Measurements from ENCODE around the gene ARHGAP11A. TPM values are rescaled to one million over a fixed set of nuclear protein-coding genes. Genes with fewer than 3 reads are reported as not detected.
A peak's percentile ranks its signal among the peaks of the same experiment; 100 is the strongest.
"Not testable (repeated sequence)": the region's sequence is repeated elsewhere in the genome, so short reads cannot be mapped to it uniquely, and the experiment has no call there.

The ARHGAP11A gene, protein sequence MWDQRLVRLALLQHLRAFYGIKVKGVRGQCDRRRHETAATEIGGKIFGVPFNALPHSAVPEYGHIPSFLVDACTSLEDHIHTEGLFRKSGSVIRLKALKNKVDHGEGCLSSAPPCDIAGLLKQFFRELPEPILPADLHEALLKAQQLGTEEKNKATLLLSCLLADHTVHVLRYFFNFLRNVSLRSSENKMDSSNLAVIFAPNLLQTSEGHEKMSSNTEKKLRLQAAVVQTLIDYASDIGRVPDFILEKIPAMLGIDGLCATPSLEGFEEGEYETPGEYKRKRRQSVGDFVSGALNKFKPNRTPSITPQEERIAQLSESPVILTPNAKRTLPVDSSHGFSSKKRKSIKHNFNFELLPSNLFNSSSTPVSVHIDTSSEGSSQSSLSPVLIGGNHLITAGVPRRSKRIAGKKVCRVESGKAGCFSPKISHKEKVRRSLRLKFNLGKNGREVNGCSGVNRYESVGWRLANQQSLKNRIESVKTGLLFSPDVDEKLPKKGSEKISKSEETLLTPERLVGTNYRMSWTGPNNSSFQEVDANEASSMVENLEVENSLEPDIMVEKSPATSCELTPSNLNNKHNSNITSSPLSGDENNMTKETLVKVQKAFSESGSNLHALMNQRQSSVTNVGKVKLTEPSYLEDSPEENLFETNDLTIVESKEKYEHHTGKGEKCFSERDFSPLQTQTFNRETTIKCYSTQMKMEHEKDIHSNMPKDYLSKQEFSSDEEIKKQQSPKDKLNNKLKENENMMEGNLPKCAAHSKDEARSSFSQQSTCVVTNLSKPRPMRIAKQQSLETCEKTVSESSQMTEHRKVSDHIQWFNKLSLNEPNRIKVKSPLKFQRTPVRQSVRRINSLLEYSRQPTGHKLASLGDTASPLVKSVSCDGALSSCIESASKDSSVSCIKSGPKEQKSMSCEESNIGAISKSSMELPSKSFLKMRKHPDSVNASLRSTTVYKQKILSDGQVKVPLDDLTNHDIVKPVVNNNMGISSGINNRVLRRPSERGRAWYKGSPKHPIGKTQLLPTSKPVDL
- total RNA-seq (1 to 10 TPM; 2.7 to 8.5 TPM), polyA plus RNA-seq (1 to 10 TPM; 1.4 to 2.0 TPM)
- long read RNA-seq, donor 1, full-length matches to known transcripts = 3 of 9 reads
- long read RNA-seq, donor 1, partial matches to known transcripts = 6 of 9 reads
- long read RNA-seq, donor 1, other reads (novel, unspliced or antisense) = 0 of 9 reads
- long read RNA-seq, donor 2 = 0 reads
- long read RNA-seq, donor 3 = 0 reads
- long read RNA-seq, donor 4, partial matches to known transcripts = 6 of 6 reads
- long read RNA-seq, donor 4, other reads (novel, unspliced or antisense) = 0 of 6 reads
- long read RNA-seq, donor 5 = 0 reads

DNA sequence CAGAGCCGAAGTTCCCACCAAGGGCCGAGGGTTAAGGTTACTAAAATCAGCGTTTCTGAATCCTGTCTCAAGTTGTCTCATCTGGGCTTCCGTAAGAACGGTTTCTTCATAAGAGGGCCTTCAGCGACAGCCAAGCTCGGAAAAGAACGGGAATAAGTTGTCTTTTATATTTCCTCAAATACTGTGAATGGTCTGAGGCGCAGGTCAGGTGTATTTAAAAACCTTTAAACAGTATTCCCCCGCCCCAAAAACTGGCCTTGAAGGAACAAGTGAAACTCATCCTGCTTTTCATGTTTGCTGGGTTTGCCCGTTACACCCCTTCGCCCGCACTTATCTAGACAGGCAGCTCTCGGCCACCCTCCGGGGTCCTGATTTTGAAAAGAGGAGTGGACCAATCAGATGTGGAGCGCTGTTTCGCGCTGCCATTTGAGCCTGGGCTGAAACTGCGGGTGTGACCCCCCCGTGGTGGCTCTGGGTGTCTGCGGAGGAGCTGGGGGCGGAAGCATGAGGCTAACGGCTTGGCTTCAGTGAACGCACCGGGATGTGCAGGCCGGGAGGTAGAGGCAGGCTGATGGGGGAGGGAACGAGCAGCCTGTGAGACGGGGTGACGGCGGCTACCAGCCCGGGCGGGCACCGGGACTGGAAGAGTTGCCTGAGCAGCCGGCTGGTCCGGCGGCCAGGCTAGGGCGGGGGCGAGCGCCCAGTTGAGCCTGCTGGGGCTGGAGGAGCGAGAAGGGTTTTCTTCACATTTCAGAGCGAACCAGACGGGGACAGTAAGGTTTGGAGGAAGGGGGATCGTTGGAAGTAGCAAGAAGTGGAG lies at the start of gene ARHGAP11A:
TSS of gene ARHGAP11A (plus strand) at position 454 of the 820 bp plus-strand sequence. CDS start 708 bp downstream, outside the sequence.
- 0 to 1% methylated on average over 23 to 31 of the region's 43 CpGs for WGBS, 2 donors
- peak within 1 kb of the TSS; percentile 37 to 65 for H3K9ac ChIP-seq (ENCODE audit: insufficient read depth in 1 of 2, low read length in 2 of 2)
- H3K4me3 ChIP-seq = peak within 1 kb of the TSS; percentile 44
- not testable (repeated sequence) for H3K27me3 ChIP-seq (ENCODE audit: control insufficient read depth in 3 of 3, insufficient read depth in 3 of 3, low read length in 2 of 3); H3K36me3 ChIP-seq (ENCODE audit: control insufficient read depth in 4 of 4, insufficient read depth in 4 of 4, low read length in 4 of 4); H3K9me3 ChIP-seq (ENCODE audit: control insufficient read depth in 4 of 4, insufficient read depth in 3 of 4, low read length in 3 of 4); H3K4me1 ChIP-seq (ENCODE audit: control insufficient read depth in 5 of 5, insufficient read depth in 5 of 5, low read length in 5 of 5)
- ATAC-seq (ENCODE audit: insufficient read depth, low FRiP score) = peak; percentile 95
- H3K27ac ChIP-seq (ENCODE audit: low read depth in 1 of 2, low read length in 1 of 2) = peak within 1 kb of the TSS; percentile 70 to 80
- DNase-seq = peak; percentile 89 to 94 (median 91)

DNA sequence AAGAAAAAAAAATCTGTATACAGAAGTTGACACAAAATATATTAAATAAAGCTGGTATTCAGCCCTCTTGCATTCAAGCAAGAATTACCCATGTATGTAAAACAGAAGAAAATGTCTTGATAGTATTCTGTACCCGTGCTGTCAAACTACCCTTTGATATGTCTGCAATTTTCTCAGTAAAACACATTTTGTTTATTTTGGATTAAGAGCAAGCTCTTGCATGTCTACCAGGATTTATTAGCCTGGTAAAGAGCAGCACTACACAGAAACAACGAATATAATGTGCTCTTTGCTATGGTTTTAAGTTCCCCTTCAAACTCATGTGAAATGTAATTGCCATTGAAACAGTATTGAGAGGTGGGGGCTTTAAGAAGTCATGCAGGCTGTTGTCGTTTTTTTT lies 46.3 kb upstream of the ARHGAP11A start:
- ATAC-seq (ENCODE audit: insufficient read depth, low FRiP score); H3K9me3 ChIP-seq (ENCODE audit: control insufficient read depth in 4 of 4, insufficient read depth in 3 of 4, low read length in 3 of 4); DNase-seq; H3K27ac ChIP-seq (ENCODE audit: low read depth in 1 of 2, low read length in 1 of 2); H3K36me3 ChIP-seq (ENCODE audit: control insufficient read depth in 4 of 4, insufficient read depth in 4 of 4, low read length in 4 of 4); H3K4me3 ChIP-seq; H3K27me3 ChIP-seq (ENCODE audit: control insufficient read depth in 3 of 3, insufficient read depth in 3 of 3, low read length in 2 of 3); H3K9ac ChIP-seq (ENCODE audit: insufficient read depth in 1 of 2, low read length in 2 of 2); H3K4me1 ChIP-seq (ENCODE audit: control insufficient read depth in 5 of 5, insufficient read depth in 5 of 5, low read length in 5 of 5): not testable (repeated sequence)
- 41 to 70% methylated on average over 1 of the region's 3 CpGs for WGBS, 2 donors

DNA sequence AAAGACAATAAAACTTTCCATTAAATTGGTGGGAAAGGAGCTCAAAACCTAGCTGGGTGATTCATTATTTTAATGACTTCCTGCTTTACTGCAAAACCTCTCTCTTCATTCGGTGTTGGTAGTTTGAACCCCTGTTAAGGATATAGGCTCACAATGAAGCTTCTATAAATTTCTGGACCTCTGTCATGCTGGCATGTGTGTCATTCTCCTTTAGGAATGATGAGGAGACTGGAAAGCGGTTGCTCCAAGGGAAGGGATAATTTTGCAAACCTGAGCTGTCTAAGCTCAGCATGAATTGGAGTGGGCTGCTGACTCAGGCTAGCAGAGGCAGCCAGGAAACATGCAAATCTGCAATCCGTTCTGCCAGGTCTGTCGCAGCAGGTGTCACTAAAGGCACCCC lies 36.8 kb upstream of the ARHGAP11A start:
- not testable (repeated sequence) for H3K27me3 ChIP-seq (ENCODE audit: control insufficient read depth in 3 of 3, insufficient read depth in 3 of 3, low read length in 2 of 3); H3K4me3 ChIP-seq; H3K36me3 ChIP-seq (ENCODE audit: control insufficient read depth in 4 of 4, insufficient read depth in 4 of 4, low read length in 4 of 4); H3K9me3 ChIP-seq (ENCODE audit: control insufficient read depth in 4 of 4, insufficient read depth in 3 of 4, low read length in 3 of 4); ATAC-seq (ENCODE audit: insufficient read depth, low FRiP score); H3K27ac ChIP-seq (ENCODE audit: low read depth in 1 of 2, low read length in 1 of 2); DNase-seq; H3K9ac ChIP-seq (ENCODE audit: insufficient read depth in 1 of 2, low read length in 2 of 2); H3K4me1 ChIP-seq (ENCODE audit: control insufficient read depth in 5 of 5, insufficient read depth in 5 of 5, low read length in 5 of 5)
- WGBS, 2 donors = 41 to 50% methylated on average over 1 to 2 of the region's 4 CpGs

DNA sequence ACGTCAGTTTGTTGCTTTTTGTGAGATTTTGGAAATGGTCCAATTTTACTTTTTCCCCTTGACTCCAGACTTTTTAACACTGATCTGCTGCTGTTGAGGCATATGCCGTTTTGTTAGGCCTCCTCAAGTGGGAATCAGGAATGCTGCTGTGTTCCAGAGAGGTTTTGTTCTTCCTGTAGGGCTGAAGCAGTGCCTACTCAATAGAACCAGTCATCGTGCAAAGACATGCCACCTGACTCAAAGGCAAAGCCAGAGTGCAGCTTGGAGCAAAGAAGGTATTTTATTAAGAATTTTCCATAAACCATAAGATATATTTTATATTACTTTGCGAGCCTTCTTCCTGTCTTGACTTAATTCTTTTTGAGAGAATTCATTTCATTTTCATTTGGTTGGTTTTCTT lies 29.5 kb upstream of the ARHGAP11A start:
- H3K27ac ChIP-seq (ENCODE audit: low read depth in 1 of 2, low read length in 1 of 2); ATAC-seq (ENCODE audit: insufficient read depth, low FRiP score); H3K4me1 ChIP-seq (ENCODE audit: control insufficient read depth in 5 of 5, insufficient read depth in 5 of 5, low read length in 5 of 5); H3K36me3 ChIP-seq (ENCODE audit: control insufficient read depth in 4 of 4, insufficient read depth in 4 of 4, low read length in 4 of 4); H3K9me3 ChIP-seq (ENCODE audit: control insufficient read depth in 4 of 4, insufficient read depth in 3 of 4, low read length in 3 of 4); H3K4me3 ChIP-seq; H3K9ac ChIP-seq (ENCODE audit: insufficient read depth in 1 of 2, low read length in 2 of 2); H3K27me3 ChIP-seq (ENCODE audit: control insufficient read depth in 3 of 3, insufficient read depth in 3 of 3, low read length in 2 of 3): not testable (repeated sequence)
- DNase-seq = peak in 2 of 3 donors; percentile 1 to 20
- WGBS, 2 donors = 58 to 70% methylated on average over 3 of the region's 4 CpGs

DNA sequence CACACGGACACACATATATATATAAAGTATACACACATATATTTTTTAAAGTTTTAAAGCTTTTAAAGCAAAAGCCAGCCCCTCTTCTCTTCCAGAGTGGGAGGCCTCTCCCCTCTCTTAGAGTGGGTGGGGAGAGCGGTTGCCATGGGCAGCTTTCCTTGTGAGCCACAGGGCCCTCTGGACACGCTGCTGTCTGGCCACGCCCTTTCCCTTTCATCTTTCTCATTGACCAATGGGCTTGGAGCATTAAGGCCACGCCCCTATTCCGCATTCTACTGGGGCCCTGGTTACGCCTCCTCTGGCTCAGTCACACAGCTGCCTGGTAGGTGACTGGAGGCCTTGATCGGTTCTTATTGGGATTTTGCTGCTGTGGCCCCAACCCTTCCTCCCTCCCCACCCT lies 22.2 kb upstream of the ARHGAP11A start, which contains the start of gene GOLGA8N:
TSS of gene GOLGA8N (plus strand) at position 306 of the 400 bp plus-strand sequence.
- 86 to 100% methylated on average over 1 to 5 of the region's 8 CpGs for WGBS, 2 donors
- H3K4me1 ChIP-seq (ENCODE audit: control insufficient read depth in 5 of 5, insufficient read depth in 5 of 5, low read length in 5 of 5); H3K4me3 ChIP-seq; H3K9ac ChIP-seq (ENCODE audit: insufficient read depth in 1 of 2, low read length in 2 of 2); ATAC-seq (ENCODE audit: insufficient read depth, low FRiP score); H3K9me3 ChIP-seq (ENCODE audit: control insufficient read depth in 4 of 4, insufficient read depth in 3 of 4, low read length in 3 of 4); DNase-seq; H3K27ac ChIP-seq (ENCODE audit: low read depth in 1 of 2, low read length in 1 of 2); H3K36me3 ChIP-seq (ENCODE audit: control insufficient read depth in 4 of 4, insufficient read depth in 4 of 4, low read length in 4 of 4); H3K27me3 ChIP-seq (ENCODE audit: control insufficient read depth in 3 of 3, insufficient read depth in 3 of 3, low read length in 2 of 3): not testable (repeated sequence)

DNA sequence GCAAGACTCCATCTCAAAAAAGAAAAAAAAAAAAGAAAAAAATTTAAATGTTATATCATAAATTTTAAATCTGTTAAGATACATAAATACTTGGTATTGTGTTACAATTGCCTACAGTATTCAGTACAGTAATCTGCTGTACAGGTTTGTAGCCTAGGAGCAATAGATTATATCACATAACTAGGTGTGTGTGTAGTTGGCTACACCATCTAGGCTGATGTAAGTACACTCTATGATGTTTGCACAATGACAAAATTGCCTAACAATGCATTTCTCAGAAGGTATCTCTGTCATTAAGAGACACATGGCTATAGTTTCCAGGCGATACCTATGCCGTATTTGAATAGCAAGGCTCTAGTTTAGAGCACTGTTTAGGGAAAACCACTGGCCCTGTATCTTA lies 5.8 kb upstream of the ARHGAP11A start:
- ATAC-seq (ENCODE audit: insufficient read depth, low FRiP score); H3K9ac ChIP-seq (ENCODE audit: insufficient read depth in 1 of 2, low read length in 2 of 2); DNase-seq; H3K9me3 ChIP-seq (ENCODE audit: control insufficient read depth in 4 of 4, insufficient read depth in 3 of 4, low read length in 3 of 4); H3K36me3 ChIP-seq (ENCODE audit: control insufficient read depth in 4 of 4, insufficient read depth in 4 of 4, low read length in 4 of 4); H3K27ac ChIP-seq (ENCODE audit: low read depth in 1 of 2, low read length in 1 of 2); H3K4me1 ChIP-seq (ENCODE audit: control insufficient read depth in 5 of 5, insufficient read depth in 5 of 5, low read length in 5 of 5); H3K4me3 ChIP-seq; H3K27me3 ChIP-seq (ENCODE audit: control insufficient read depth in 3 of 3, insufficient read depth in 3 of 3, low read length in 2 of 3): not testable (repeated sequence)
- 77 to 79% methylated on average over 2 of the region's 2 CpGs for WGBS, 2 donors

DNA sequence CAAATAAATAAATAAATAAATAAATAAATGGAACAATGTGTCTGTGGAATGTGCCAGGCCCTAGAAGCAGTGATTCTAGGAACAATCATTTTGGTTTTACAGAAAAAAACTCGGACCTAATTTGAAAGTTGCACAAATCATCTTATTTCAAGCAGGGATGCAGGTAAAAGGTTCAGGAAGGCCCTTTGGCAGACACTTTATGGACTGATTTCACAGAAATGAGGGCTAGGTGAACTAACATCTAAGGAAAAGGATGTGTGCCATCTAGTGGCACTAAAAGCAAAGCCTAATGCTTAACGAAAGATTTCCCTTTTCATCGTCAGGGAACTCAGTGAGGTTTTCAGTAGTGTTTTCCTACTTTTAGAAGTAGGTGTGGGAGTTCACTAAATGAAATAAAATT lies 4.6 kb upstream of the ARHGAP11A start:
- WGBS, 2 donors = 2 to 3% methylated on average over 2 of the region's 3 CpGs
- H3K4me3 ChIP-seq; H3K27ac ChIP-seq (ENCODE audit: low read depth in 1 of 2, low read length in 1 of 2); H3K9me3 ChIP-seq (ENCODE audit: control insufficient read depth in 4 of 4, insufficient read depth in 3 of 4, low read length in 3 of 4); H3K9ac ChIP-seq (ENCODE audit: insufficient read depth in 1 of 2, low read length in 2 of 2); H3K4me1 ChIP-seq (ENCODE audit: control insufficient read depth in 5 of 5, insufficient read depth in 5 of 5, low read length in 5 of 5); ATAC-seq (ENCODE audit: insufficient read depth, low FRiP score); H3K36me3 ChIP-seq (ENCODE audit: control insufficient read depth in 4 of 4, insufficient read depth in 4 of 4, low read length in 4 of 4); H3K27me3 ChIP-seq (ENCODE audit: control insufficient read depth in 3 of 3, insufficient read depth in 3 of 3, low read length in 2 of 3): not testable (repeated sequence)
- peak in 2 of 3 donors; percentile 52 to 56 for DNase-seq

All from lung (tissue), 14 donors.